Activated CD4-positive, alpha-beta memory T cell treated with anti-CD3 and anti-CD28 coated beads, Interleukin-2, amount 10 ng/mL, durations not matched to agents 7 days and 5 days (primary cell): Measurements from ENCODE around the gene ORAI1. TPM values are rescaled to one million over a fixed set of nuclear protein-coding genes. Genes with fewer than 3 reads are reported as not detected.
A peak's percentile ranks its signal among the peaks of the same experiment; 100 is the strongest.

ENCODE experiments used
- CTCF ChIA-PET: fragments of 350-600 bp; sonication (Branson Sonifier 250); formaldehyde crosslinking; loops from one replicate; lab custom pipeline; 2021; ENCODE audit warnings: antibody characterized with exemption, inconsistent platforms; lab: Charles Lee
- POLR2A ChIA-PET: fragments of 350-600 bp; sonication (Branson Sonifier 250); formaldehyde crosslinking; loops from one replicate; lab custom pipeline; 2021; ENCODE audit warnings: antibody characterized with exemption; lab: Charles Lee
- DNase-seq: peaks from one replicate; pipeline ENCODE4 v3.0.0-alpha.2; 2020
- H3K27ac Mint-ChIP-seq: one replicate; pipeline ENCODE4 v1.8.0; 2021; ENCODE audit warnings: mild to moderate bottlenecking, mixed read lengths
- H3K27me3 Mint-ChIP-seq: one replicate; pipeline ENCODE4 v1.8.0; 2021; ENCODE audit warnings: mixed read lengths
- H3K36me3 Mint-ChIP-seq: one replicate; pipeline ENCODE4 v1.8.0; 2021; ENCODE audit warnings: low read depth, mixed read lengths
- H3K4me1 Mint-ChIP-seq: one replicate; pipeline ENCODE4 v1.8.0; 2021; ENCODE audit warnings: mixed read lengths
- H3K4me3 Mint-ChIP-seq: one replicate; pipeline ENCODE4 v1.8.0; 2021; ENCODE audit warnings: mild to moderate bottlenecking, mixed read lengths
- H3K9me3 Mint-ChIP-seq: one replicate; pipeline ENCODE4 v1.8.0; 2021; ENCODE audit warnings: mixed read lengths
- total RNA-seq, 2 experiments: library from RNA; stranded (reverse); gene quantifications; one replicate each; pipeline ENCODE4 v1.2.3, GENCODE V29; 2021

Gene ORAI1
- total RNA-seq: 10 to 100 TPM; 69.0 to 70.3 TPM

- peaks cover 46% of the 10 kb centered on the region for H3K4me1 Mint-ChIP-seq
- ChIA-PET CTCF (interaction anchor here (1.2 to 6.7 kb wide), 14 partner anchors 11 to 148 kb away, joined by 3 to 90 read pairs (median 15); partner anchors contain the start of gene MORN3), POLR2A (interaction anchor here (0.7 to 7.3 kb wide), 33 partner anchors 11 to 395 kb away, joined by 3 to 89 read pairs (median 6); partner anchors contain the start of genes ANAPC5, BCL7A, KDM2B and MORN3)
- H3K4me3 Mint-ChIP-seq: peak within 1 kb of the TSS; percentile 90
- H3K27ac Mint-ChIP-seq: peak within 1 kb of the TSS; percentile 87
- H3K9me3 Mint-ChIP-seq: no peaks in the 10 kb centered on the region
- no peaks in the 10 kb centered on the region for H3K27me3 Mint-ChIP-seq
- H3K36me3 Mint-ChIP-seq: peaks cover 39% of the 10 kb centered on the region
- peak; percentile 97 for DNase-seq
Measured at GRCh38 chr12:121626087-121626852, at the start of gene ORAI1. Gene ORAI1, plus strand, starts transcription at chr12:121626530.

DNA sequence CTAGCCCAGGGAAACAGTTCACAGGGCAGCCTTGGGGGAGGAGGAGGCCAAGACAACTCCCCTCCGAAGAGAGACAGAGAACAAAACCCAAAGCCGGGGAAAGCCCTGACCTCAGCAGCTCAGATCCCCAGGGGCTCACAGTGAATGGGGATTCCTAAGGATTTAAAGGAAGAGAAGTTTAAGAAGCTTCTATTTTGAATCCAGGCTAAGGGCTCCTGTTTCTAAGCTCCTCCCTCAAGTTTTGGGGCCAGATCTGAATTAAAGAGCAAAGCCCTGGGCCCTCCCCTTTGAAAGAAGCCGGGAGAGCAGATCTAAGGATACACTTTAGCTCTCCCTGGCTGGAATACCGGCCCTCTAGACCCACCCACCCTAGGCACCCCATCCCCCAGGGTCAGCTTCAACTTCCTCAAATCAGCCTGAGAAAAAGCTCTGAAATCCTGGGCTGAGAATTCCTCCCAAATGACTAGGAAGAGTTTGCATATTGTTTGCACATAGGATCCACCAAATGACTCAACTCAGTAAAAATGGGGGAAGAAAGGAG lies 49.4 kb upstream of the ORAI1 start:
- no peaks in the 10 kb centered on the region for H3K27me3 Mint-ChIP-seq
- POLR2A ChIA-PET: interaction anchor here (0.7 to 6.5 kb wide), 7 partner anchors 13 to 60 kb away, joined by 3 to 104 read pairs (median 4); no protein-coding TSS in a partner anchor
- CTCF ChIA-PET: interaction anchor here (0.8 to 3.9 kb wide), 4 partner anchors 13 to 91 kb away, joined by 3 to 12 read pairs (median 8); no protein-coding TSS in a partner anchor
- no peak overlapping the region for H3K27ac Mint-ChIP-seq
- H3K36me3 Mint-ChIP-seq: peaks cover 27% of the 10 kb centered on the region
- H3K4me3 Mint-ChIP-seq: peak overlapping the region; percentile 55
- DNase-seq: no peak
- no peaks in the 10 kb centered on the region for H3K9me3 Mint-ChIP-seq
- H3K4me1 Mint-ChIP-seq: peaks cover 25% of the 10 kb centered on the region

DNA sequence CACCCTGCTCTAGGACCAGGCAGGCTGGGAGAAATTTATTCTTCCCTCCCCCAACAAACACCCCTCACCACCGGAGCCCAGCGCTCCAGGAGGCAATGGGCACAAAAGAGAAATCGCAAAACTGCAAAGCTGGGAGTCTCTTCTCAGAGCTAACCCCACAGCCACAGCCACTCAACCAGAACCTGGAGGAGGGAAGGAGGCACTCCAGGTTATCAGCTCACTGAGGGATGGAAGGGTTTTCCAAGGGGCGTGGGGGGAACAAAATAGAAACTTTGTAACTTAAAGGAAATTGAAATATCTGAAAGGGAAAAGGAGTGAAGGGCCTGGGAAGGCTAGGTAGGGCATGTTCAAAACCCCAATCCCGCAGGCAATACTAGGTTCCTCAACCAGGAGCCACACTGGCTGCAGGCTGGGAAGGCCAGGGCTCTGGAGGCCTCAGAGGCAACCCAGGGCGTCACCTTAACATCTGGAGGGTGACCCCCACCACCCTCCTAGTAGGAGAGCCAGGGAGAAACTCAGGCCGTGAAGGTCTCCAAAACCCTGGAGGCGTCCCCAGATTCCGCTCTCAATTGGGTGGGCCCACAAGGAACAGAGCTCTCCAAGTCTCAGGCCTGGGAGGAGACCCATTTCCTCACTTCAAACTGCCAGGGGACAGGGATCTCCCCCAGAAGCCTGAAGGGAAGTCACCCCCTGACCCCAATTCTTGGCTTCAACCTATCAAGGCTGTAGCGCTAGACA lies 48.7 kb upstream of the ORAI1 start:
- peaks cover 29% of the 10 kb centered on the region for H3K4me1 Mint-ChIP-seq
- peak overlapping the region; percentile 55 for H3K4me3 Mint-ChIP-seq
- no peaks in the 10 kb centered on the region for H3K27me3 Mint-ChIP-seq
- H3K36me3 Mint-ChIP-seq: peaks cover 23% of the 10 kb centered on the region
- POLR2A ChIA-PET: interaction anchor here (0.7 to 6.5 kb wide), 8 partner anchors 13 to 178 kb away, joined by 3 to 104 read pairs (median 4); partner anchors contain the start of gene RNF34
- DNase-seq: no peak
- H3K9me3 Mint-ChIP-seq: no peaks in the 10 kb centered on the region
- no peak overlapping the region for H3K27ac Mint-ChIP-seq
- CTCF ChIA-PET: interaction anchor here (0.8 to 3.9 kb wide), 6 partner anchors 12 to 91 kb away, joined by 3 to 13 read pairs (median 9); partner anchors contain the start of gene ORAI1

DNA sequence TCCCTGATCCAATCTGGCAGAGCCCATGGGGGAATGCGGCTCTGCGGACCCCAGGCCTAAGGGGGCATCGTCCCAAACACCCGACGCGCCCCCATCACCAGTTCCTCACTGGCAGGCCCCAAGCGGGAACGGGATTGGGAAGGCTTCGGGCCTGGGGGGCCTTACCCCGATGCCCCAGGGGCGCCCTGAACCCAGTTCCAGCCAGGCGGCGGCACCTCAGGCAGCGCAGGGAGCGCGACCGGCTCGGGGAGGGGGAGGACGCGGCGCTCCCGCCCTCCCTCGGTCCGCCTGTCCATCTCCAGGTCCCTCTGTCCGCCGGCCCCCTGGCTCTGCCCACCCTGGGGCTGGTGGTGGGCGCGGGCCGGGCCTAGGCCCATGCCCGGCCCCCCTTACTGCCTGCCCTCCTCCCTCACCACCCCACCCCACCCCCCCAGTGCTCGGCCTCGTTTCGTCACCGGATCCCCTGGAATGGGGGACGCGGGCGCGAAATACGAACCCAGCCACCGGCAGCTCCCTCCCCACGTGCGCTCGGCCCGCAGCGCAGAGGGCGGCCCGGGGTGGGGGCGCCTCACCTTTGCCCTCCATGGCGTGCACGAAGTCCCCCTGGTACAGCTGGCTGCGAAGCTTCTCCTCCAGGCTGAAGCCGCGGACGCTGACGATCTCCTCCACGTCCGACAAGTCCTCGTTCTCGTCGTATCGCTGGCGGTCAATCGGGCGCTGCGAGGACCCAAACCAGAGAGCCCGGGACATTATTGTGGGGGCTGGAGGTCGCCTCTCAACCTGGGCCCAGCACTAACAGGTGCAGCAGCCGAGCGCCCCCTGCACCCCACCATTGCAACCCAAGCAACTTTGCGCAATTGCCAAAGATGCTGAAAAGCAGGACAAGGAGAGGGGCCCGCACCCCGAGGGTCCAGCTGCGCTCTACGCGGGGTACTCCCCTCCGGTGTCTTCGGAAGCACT lies 47.8 kb upstream of the ORAI1 start:
- Mint-ChIP-seq H3K4me3 (peak overlapping the region; percentile 97), H3K4me1 (peaks cover 33% of the 10 kb centered on the region), H3K27me3 (no peaks in the 10 kb centered on the region), H3K27ac (peak overlapping the region; percentile 64), H3K36me3 (peaks cover 23% of the 10 kb centered on the region), H3K9me3 (no peaks in the 10 kb centered on the region)
- DNase-seq: no peak
- POLR2A ChIA-PET: interaction anchor here (0.7 to 6.5 kb wide), 16 partner anchors 12 to 224 kb away, joined by 3 to 104 read pairs (median 5); partner anchors contain the start of genes ORAI1 and RNF34
- CTCF ChIA-PET: interaction anchor here (0.8 to 2.7 kb wide), 9 partner anchors 10 to 90 kb away, joined by 3 to 13 read pairs (median 6); partner anchors contain the start of gene ORAI1

- no peaks in the 10 kb centered on the region for H3K27me3 Mint-ChIP-seq
- peak overlapping the region; percentile 97 for H3K4me3 Mint-ChIP-seq
- H3K27ac Mint-ChIP-seq: peak overlapping the region; percentile 99
- peak; percentile 44 for DNase-seq
- H3K4me1 Mint-ChIP-seq: peaks cover 38% of the 10 kb centered on the region
- H3K9me3 Mint-ChIP-seq: no peaks in the 10 kb centered on the region
- ChIA-PET POLR2A (interaction anchor here (0.7 to 6.5 kb wide), 17 partner anchors 11 to 223 kb away, joined by 3 to 104 read pairs (median 5); partner anchors contain the start of genes ORAI1 and RNF34), CTCF (interaction anchor here (0.6 to 2.7 kb wide), 16 partner anchors 10 to 215 kb away, joined by 3 to 13 read pairs (median 6); partner anchors contain the start of genes ORAI1 and RHOF)
- peaks cover 19% of the 10 kb centered on the region for H3K36me3 Mint-ChIP-seq
Measured at GRCh38 chr12:121579190-121579791, 47.0 kb upstream of the ORAI1 start.

GRCh38 chr12:121579981-121580868 lies 46.1 kb upstream of the ORAI1 start:
- Mint-ChIP-seq H3K4me1 (peaks cover 38% of the 10 kb centered on the region), H3K27ac (peak overlapping the region; percentile 99), H3K36me3 (peaks cover 14% of the 10 kb centered on the region), H3K9me3 (no peaks in the 10 kb centered on the region), H3K27me3 (no peaks in the 10 kb centered on the region), H3K4me3 (peak overlapping the region; percentile 97)
- ChIA-PET CTCF (interaction anchor here (0.6 to 2.7 kb wide), 14 partner anchors 9 to 214 kb away, joined by 3 to 13 read pairs (median 6); partner anchors contain the start of genes MORN3, ORAI1 and RHOF), POLR2A (interaction anchor here (0.8 to 6.5 kb wide), 17 partner anchors 10 to 222 kb away, joined by 3 to 104 read pairs (median 5); partner anchors contain the start of genes ORAI1 and RNF34)
- peak; percentile 80 for DNase-seq

DNA sequence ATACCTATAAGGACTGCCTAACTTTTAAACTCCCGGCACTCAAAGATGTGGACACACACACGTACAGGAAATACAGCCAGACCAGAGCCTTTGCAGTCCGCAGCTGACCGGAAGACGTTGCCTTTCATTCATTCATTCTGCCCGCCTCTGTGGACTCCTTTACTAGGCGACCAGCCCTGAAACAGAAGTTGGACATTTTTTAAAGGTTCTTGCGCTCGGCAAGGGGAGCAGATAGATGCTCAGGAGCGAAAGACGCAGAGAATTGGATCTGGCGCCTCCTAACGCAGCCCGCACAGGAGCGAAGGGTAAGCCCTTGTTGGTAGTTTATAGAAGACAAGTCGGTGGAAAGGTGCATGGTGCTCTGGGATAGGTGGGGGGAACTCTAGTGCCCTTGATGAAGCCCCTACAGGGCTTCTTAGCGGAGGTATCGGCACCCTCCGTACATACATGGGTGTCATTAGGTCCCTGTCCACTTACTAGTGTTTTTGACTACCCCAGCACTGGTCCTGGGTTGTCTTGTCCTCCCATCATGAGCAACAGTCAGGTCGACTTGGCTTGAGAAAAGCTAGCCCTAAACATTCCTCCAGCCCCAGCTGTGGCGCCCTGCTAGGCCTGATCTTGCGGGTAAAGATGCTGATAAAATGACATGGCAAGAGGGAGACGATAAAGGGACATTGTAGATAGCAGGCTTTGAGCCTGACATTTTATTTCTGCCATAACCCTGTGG lies 45.2 kb upstream of the ORAI1 start, which contains the start of gene KDM2B:
KDM2B (minus strand) TSS at position 65 of the 727 bp plus-strand sequence. CDS start 112 bp downstream, outside the sequence.
- H3K27ac Mint-ChIP-seq: peak within 1 kb of the TSS; percentile 99
- H3K27me3 Mint-ChIP-seq: no peaks in the 10 kb centered on the region
- peak within 1 kb of the TSS; percentile 97 for H3K4me3 Mint-ChIP-seq
- no peaks in the 10 kb centered on the region for H3K9me3 Mint-ChIP-seq
- peaks cover 8% of the 10 kb centered on the region for H3K36me3 Mint-ChIP-seq
- H3K4me1 Mint-ChIP-seq: peaks cover 40% of the 10 kb centered on the region
- DNase-seq: peak; percentile 39
- ChIA-PET POLR2A (interaction anchor here (0.9 to 6.5 kb wide), 12 partner anchors 9 to 210 kb away, joined by 3 to 104 read pairs (median 4); partner anchors contain the start of genes ORAI1 and RNF34), CTCF (interaction anchor here (0.7 to 2.7 kb wide), 11 partner anchors 8 to 213 kb away, joined by 3 to 13 read pairs (median 4); partner anchors contain the start of genes MORN3 and RHOF)

GRCh38 chr12:121581686-121582429 lies 44.5 kb upstream of the ORAI1 start:
- peaks cover 40% of the 10 kb centered on the region for H3K4me1 Mint-ChIP-seq
- no peaks in the 10 kb centered on the region for H3K27me3 Mint-ChIP-seq
- peak overlapping the region; percentile 83 for H3K27ac Mint-ChIP-seq
- H3K36me3 Mint-ChIP-seq: peaks cover 7% of the 10 kb centered on the region
- no peaks in the 10 kb centered on the region for H3K9me3 Mint-ChIP-seq
- peak overlapping the region; percentile 97 for H3K4me3 Mint-ChIP-seq
- ChIA-PET CTCF (interaction anchor here (0.7 to 1.4 kb wide), 8 partner anchors 8 to 100 kb away, joined by 3 to 6 read pairs (median 3); partner anchors contain the start of gene MORN3), POLR2A (interaction anchor here (0.9 to 6.5 kb wide), 9 partner anchors 8 to 209 kb away, joined by 3 to 104 read pairs (median 4); partner anchors contain the start of gene ORAI1)
- DNase-seq: no peak
